Measurements from ENCODE around the gene IFT43. TPM values are rescaled to one million over a fixed set of nuclear protein-coding genes. Genes with fewer than 3 reads are reported as not detected.

IFT43 gene
- total and polyA plus RNA-seq, 4 donors: 20.9 to 49.2 (median 44.7) TPM

- H3K36me3 ChIP-seq (ENCODE audit: control insufficient read depth, insufficient read depth, low read length): peaks cover 18% of the 10 kb centered on the region
- H3K27ac ChIP-seq (ENCODE audit: low read depth, low read length): no peak overlapping the region
- WGBS (ENCODE audit: insufficient coverage): no CpG with 5 or more reads among the region's 1 CpG
- no peak for DNase-seq (ENCODE audit: low read depth in 4 of 6, low spot score in 6 of 6)
- H3K4me1 ChIP-seq (ENCODE audit: control insufficient read depth, insufficient read depth, low read length): no peaks in the 10 kb centered on the region
- H3K4me3 ChIP-seq (ENCODE audit: low read depth, low read length): no peak overlapping the region
- H3K27me3 ChIP-seq (ENCODE audit: control insufficient read depth, insufficient read depth, low read length): no peaks in the 10 kb centered on the region
- peaks cover 3% of the 10 kb centered on the region for H3K9me3 ChIP-seq (ENCODE audit: control insufficient read depth, insufficient read depth, low read length)
Observed at GRCh38 chr14:76023757-76024156, 38.2 kb downstream of the IFT43 start.

GRCh38 chr14:76024211-76024907 lies 38.8 kb downstream of the IFT43 start:
- Histone ChIP-seq H3K27me3 (ENCODE audit: control insufficient read depth, insufficient read depth, low read length) (no peaks in the 10 kb centered on the region), H3K27ac (ENCODE audit: low read depth, low read length) (no peak overlapping the region), H3K36me3 (ENCODE audit: control insufficient read depth, insufficient read depth, low read length) (peaks cover 18% of the 10 kb centered on the region), H3K4me1 (ENCODE audit: control insufficient read depth, insufficient read depth, low read length) (no peaks in the 10 kb centered on the region), H3K9me3 (ENCODE audit: control insufficient read depth, insufficient read depth, low read length) (no peaks in the 10 kb centered on the region), H3K4me3 (ENCODE audit: low read depth, low read length) (no peak overlapping the region)
- DNase-seq (ENCODE audit: low read depth in 4 of 6, low spot score in 6 of 6): no peak
- whole genome bisulfite sequencing (ENCODE audit: insufficient coverage): 67% methylated on average over 1 of the region's 4 CpGs

DNA sequence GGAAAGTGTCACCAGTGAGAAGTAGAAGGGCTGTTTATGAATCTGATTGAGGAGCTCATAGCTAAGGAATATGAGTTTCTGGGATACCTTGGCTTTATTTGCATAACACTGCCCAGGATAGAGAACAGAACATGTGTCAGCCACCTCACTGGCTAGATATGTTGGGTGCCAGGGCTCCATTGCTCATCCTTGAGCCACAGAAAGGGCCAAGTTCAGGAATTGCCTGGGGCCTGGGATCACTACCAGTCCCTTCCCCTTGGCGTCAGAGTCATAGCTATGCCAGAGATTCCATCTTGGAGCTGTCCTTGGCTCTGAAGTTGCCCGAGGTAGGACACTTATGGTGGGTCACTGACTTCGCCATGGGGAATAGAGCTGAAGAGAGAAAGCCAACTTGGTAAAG lies 49.0 kb downstream of the IFT43 start:
- Histone ChIP-seq H3K27me3 (ENCODE audit: control insufficient read depth, insufficient read depth, low read length) (no peaks in the 10 kb centered on the region), H3K27ac (ENCODE audit: low read depth, low read length) (no peak overlapping the region), H3K4me1 (ENCODE audit: control insufficient read depth, insufficient read depth, low read length) (no peaks in the 10 kb centered on the region), H3K36me3 (ENCODE audit: control insufficient read depth, insufficient read depth, low read length) (peaks cover 15% of the 10 kb centered on the region), H3K9me3 (ENCODE audit: control insufficient read depth, insufficient read depth, low read length) (no peaks in the 10 kb centered on the region), H3K4me3 (ENCODE audit: low read depth, low read length) (no peak overlapping the region)
- no peak for DNase-seq (ENCODE audit: low read depth in 4 of 6, low spot score in 6 of 6)
- WGBS (ENCODE audit: insufficient coverage): 100% methylated on average over 3 of the region's 3 CpGs

- Histone ChIP-seq H3K27me3 (ENCODE audit: control insufficient read depth, insufficient read depth, low read length) (no peaks in the 10 kb centered on the region), H3K4me1 (ENCODE audit: control insufficient read depth, insufficient read depth, low read length) (no peaks in the 10 kb centered on the region), H3K9me3 (ENCODE audit: control insufficient read depth, insufficient read depth, low read length) (no peaks in the 10 kb centered on the region), H3K4me3 (ENCODE audit: low read depth, low read length) (no peak overlapping the region), H3K27ac (ENCODE audit: low read depth, low read length) (no peak overlapping the region), H3K36me3 (ENCODE audit: control insufficient read depth, insufficient read depth, low read length) (peaks cover 17% of the 10 kb centered on the region)
- WGBS (ENCODE audit: insufficient coverage): 97% methylated on average over 3 of the region's 3 CpGs
- DNase-seq (ENCODE audit: low read depth in 4 of 6, low spot score in 6 of 6): no peak
Observed at GRCh38 chr14:76040704-76041103, 55.1 kb downstream of the IFT43 start.

GRCh38 chr14:76045773-76046172 lies 60.2 kb downstream of the IFT43 start:
- WGBS (ENCODE audit: insufficient coverage): 20% methylated on average over 1 of the region's 3 CpGs
- Histone ChIP-seq H3K27ac (ENCODE audit: low read depth, low read length) (no peak overlapping the region), H3K27me3 (ENCODE audit: control insufficient read depth, insufficient read depth, low read length) (no peaks in the 10 kb centered on the region), H3K4me1 (ENCODE audit: control insufficient read depth, insufficient read depth, low read length) (no peaks in the 10 kb centered on the region), H3K36me3 (ENCODE audit: control insufficient read depth, insufficient read depth, low read length) (peaks cover 7% of the 10 kb centered on the region), H3K4me3 (ENCODE audit: low read depth, low read length) (no peak overlapping the region), H3K9me3 (ENCODE audit: control insufficient read depth, insufficient read depth, low read length) (no peaks in the 10 kb centered on the region)
- no peak for DNase-seq (ENCODE audit: low read depth in 4 of 6, low spot score in 6 of 6)

DNA sequence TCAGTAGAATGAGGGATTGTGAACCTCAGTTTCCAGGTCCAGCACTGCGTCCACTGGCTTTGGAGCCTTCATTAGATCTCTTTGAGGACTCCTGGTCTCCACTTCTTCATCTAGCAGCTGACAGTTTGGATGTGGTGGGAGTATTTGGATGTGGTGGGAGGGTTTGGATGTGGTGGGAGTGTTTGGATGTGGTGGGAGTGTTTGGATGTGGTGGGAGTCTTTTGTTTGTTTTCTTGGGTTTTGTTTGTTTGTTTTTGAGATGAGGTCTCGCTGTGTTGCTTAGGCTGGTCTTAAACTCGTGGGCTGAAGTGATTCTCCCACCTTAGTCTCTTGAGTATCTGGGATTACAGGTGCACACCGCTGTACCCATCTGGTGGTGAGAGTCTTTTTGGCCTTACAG lies 64.7 kb downstream of the IFT43 start:
- Histone ChIP-seq H3K4me1 (ENCODE audit: control insufficient read depth, insufficient read depth, low read length) (peaks cover 3% of the 10 kb centered on the region), H3K27me3 (ENCODE audit: control insufficient read depth, insufficient read depth, low read length) (no peaks in the 10 kb centered on the region), H3K36me3 (ENCODE audit: control insufficient read depth, insufficient read depth, low read length) (no peaks in the 10 kb centered on the region), H3K9me3 (ENCODE audit: control insufficient read depth, insufficient read depth, low read length) (no peaks in the 10 kb centered on the region), H3K4me3 (ENCODE audit: low read depth, low read length) (no peak overlapping the region), H3K27ac (ENCODE audit: low read depth, low read length) (no peak overlapping the region)
- 71% methylated on average over 1 of the region's 4 CpGs for WGBS (ENCODE audit: insufficient coverage)
- DNase-seq (ENCODE audit: low read depth in 4 of 6, low spot score in 6 of 6): no peak

DNA sequence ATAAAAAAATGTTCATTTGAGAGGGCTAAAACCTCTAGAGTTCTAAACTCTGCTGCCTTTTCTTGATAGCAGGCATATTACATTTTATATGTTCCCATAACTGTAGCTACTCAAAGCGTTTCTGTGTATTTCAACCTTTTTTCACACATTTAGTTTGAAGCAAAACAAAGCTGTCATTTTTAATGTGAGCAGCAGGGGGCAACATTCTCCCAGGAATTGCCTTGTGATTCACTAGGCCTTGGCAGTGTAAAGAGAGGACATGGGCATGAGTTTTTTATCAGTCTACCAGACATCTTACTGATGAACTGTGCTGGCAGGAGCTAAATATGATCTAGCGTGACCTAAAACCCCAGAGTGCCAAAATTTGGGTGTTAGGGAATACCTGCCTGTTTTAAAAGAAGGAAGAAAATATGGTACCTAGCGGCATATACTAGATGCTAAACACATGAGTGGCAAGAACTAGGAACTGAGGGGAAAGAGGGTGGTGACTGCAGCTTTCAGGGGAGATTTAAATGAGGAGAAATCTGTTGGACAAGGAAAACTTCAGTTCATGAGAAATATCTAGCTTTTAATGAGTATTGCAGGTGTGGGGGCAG lies 65.3 kb downstream of the IFT43 start:
- DNase-seq (ENCODE audit: low read depth in 4 of 6, low spot score in 6 of 6): peak; percentile 69 to 95 (median 78)
- Histone ChIP-seq H3K9me3 (ENCODE audit: control insufficient read depth, insufficient read depth, low read length) (no peaks in the 10 kb centered on the region), H3K4me1 (ENCODE audit: control insufficient read depth, insufficient read depth, low read length) (peaks cover 3% of the 10 kb centered on the region), H3K27me3 (ENCODE audit: control insufficient read depth, insufficient read depth, low read length) (no peaks in the 10 kb centered on the region), H3K27ac (ENCODE audit: low read depth, low read length) (no peak overlapping the region), H3K4me3 (ENCODE audit: low read depth, low read length) (no peak overlapping the region), H3K36me3 (ENCODE audit: control insufficient read depth, insufficient read depth, low read length) (no peaks in the 10 kb centered on the region)
- 71% methylated on average over 2 of the region's 3 CpGs for WGBS (ENCODE audit: insufficient coverage)

GRCh38 chr14:76051717-76052465 lies 66.3 kb downstream of the IFT43 start:
- WGBS (ENCODE audit: insufficient coverage): 77% methylated on average over 6 of the region's 12 CpGs
- H3K4me1 ChIP-seq (ENCODE audit: control insufficient read depth, insufficient read depth, low read length): peaks cover 3% of the 10 kb centered on the region
- H3K27me3 ChIP-seq (ENCODE audit: control insufficient read depth, insufficient read depth, low read length): no peaks in the 10 kb centered on the region
- no peak overlapping the region for H3K4me3 ChIP-seq (ENCODE audit: low read depth, low read length)
- peak in 1 of 6 donors; percentile 70 for DNase-seq (ENCODE audit: low read depth in 4 of 6, low spot score in 6 of 6)
- H3K27ac ChIP-seq (ENCODE audit: low read depth, low read length): no peak overlapping the region
- no peaks in the 10 kb centered on the region for H3K36me3 ChIP-seq (ENCODE audit: control insufficient read depth, insufficient read depth, low read length)
- H3K9me3 ChIP-seq (ENCODE audit: control insufficient read depth, insufficient read depth, low read length): no peaks in the 10 kb centered on the region

DNA sequence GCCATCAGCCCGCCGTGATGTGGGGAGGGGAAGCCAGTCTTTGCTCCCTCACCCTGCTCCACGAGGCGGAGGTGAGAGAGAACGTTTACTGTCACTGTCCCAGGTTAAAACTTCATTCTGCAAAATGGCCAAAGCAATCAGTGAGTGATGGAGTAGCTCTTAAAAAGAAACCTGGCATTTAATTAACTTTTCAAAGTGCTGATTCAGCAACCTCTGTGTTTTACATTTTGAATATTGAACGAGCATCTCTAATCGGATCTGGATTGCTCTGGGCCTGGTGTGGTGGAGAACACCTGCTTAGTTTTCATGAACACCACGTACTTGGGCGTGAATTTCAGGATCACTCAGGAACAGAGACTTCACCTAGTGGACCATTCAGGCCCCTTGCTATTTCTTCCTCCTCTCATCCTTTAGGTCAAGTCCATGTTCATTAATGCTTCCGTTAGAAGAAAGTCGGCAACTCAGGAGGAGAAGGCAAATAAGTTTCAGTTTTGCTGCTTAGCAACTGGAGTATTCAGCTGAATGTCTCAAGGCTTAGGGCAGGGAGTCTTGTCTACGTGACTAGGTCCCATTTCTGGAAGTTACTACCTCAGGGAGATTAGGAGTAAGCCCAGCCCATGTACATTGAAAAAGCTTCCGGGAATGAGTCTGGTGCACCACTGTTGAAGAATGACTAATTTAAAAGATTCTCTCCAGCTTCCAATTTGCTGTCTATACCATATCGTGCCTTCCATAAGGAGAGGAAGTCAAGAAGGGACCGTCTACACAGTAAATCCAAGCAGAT lies 68.2 kb downstream of the IFT43 start:
- peaks cover 3% of the 10 kb centered on the region for H3K4me1 ChIP-seq (ENCODE audit: control insufficient read depth, insufficient read depth, low read length)
- H3K27me3 ChIP-seq (ENCODE audit: control insufficient read depth, insufficient read depth, low read length): no peaks in the 10 kb centered on the region
- no peak overlapping the region for H3K27ac ChIP-seq (ENCODE audit: low read depth, low read length)
- H3K9me3 ChIP-seq (ENCODE audit: control insufficient read depth, insufficient read depth, low read length): no peaks in the 10 kb centered on the region
- no peak overlapping the region for H3K4me3 ChIP-seq (ENCODE audit: low read depth, low read length)
- WGBS (ENCODE audit: insufficient coverage): 91% methylated on average over 5 of the region's 15 CpGs
- no peak for DNase-seq (ENCODE audit: low read depth in 4 of 6, low spot score in 6 of 6)
- H3K36me3 ChIP-seq (ENCODE audit: control insufficient read depth, insufficient read depth, low read length): no peaks in the 10 kb centered on the region
